OCI-LY1 (cell line): ENCODE data around the gene GHITM.

ENCODE experiments used
- EZH2 ChIP-seq: fragments of 200-600 bp; sonication (generic), shearing (Covaris generic); IDR thresholded peaks from 2 replicates; pipeline ENCODE4 v1.8.0; 2017; ENCODE audit warnings: borderline replicate concordance, mixed run types, mild to moderate bottlenecking, antibody characterized with exemption, low read length, moderate library complexity, mixed read lengths
- TF ChIP-seq, protein P1 (sequence below): fragments of 200-600 bp; sonication (generic), shearing (Covaris generic); IDR thresholded peaks from 2 replicates; pipeline ENCODE4 v1.5.1; 2017; ENCODE audit warnings: mild to moderate bottlenecking, antibody characterized with exemption, low read length, moderate library complexity, mixed read lengths

DNA sequence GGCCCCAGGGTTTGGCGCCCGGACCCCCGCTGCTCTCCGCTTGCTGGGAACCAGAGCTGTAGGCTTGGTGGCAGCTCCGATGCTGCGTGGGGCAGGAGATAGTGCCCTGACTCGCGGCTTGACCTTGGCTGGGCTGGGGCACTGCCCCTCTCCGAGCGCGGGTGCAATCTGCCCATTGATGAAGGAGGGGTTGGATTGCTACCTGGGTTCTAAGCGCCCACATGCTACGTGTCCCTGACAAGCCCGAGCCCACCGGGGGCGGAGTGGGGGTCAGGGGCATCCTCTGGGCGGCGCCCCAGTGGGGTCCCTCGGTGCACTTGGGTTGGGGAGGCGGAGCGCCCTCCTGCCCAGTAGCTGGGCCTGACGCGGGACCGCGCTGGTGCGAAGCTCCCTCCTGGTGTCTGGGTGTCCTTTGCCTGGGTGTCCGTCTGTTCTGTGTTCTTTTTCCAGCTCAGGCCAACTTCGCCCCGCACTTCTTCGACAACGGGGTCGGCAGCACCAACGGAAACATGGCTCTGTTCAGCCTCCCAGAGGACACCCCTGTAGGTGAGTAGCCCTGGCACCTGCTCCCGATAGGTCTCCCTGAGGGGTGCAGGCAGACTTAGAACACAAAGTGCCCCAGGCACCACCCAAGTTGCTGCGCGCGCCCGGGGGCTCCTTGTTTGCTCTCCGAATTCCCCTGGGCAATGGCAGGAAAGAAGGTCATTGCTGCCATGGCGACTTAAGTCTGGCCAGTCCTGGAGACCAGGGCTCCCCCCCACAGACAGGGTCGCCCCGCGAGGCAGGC, 55.9 kb downstream of the GHITM start:
- TF ChIP-seq, protein P1, sequence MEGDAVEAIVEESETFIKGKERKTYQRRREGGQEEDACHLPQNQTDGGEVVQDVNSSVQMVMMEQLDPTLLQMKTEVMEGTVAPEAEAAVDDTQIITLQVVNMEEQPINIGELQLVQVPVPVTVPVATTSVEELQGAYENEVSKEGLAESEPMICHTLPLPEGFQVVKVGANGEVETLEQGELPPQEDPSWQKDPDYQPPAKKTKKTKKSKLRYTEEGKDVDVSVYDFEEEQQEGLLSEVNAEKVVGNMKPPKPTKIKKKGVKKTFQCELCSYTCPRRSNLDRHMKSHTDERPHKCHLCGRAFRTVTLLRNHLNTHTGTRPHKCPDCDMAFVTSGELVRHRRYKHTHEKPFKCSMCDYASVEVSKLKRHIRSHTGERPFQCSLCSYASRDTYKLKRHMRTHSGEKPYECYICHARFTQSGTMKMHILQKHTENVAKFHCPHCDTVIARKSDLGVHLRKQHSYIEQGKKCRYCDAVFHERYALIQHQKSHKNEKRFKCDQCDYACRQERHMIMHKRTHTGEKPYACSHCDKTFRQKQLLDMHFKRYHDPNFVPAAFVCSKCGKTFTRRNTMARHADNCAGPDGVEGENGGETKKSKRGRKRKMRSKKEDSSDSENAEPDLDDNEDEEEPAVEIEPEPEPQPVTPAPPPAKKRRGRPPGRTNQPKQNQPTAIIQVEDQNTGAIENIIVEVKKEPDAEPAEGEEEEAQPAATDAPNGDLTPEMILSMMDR: no peak
- TF ChIP-seq EZH2: no peak
